Measurements from ENCODE around the gene ZIC2. TPM values are rescaled to one million over a fixed set of nuclear protein-coding genes. Genes with fewer than 3 reads are reported as not detected.

Gene ZIC2
- total and polyA plus RNA-seq, 2 of the 4 experiments (the other 2 are of a cell fraction), result not detected

GRCh38 chr13:99948411-99948810 is 33.2 kb upstream of the ZIC2 start:
- no peak overlapping the region for H2BK20ac ChIP-seq (ENCODE audit: low read depth, low read length)
- H3K9me1 ChIP-seq (ENCODE audit: insufficient read depth, low read length), result no peaks in the 10 kb centered on the region
- no TSS peak for BruUV-seq (replicated peaks)
- H3K4me2 ChIP-seq (ENCODE audit: low read depth, low read length), result no peak overlapping the region
- no peak overlapping the region for H3K23ac ChIP-seq (ENCODE audit: low read depth, low read length)
- dilution Hi-C loops (cut with HindIII; ENCODE audit: low sequenced_read_pairs, unreplicated experiment) (no loop called here), intact Hi-C loops (cut with micrococcal nuclease) (no loop called here), in situ Hi-C loops (cut with MboI; ENCODE audit: low sequenced_read_pairs) (no loop called here)
- H4K5ac ChIP-seq (ENCODE audit: low read depth, low read length), result no peak overlapping the region
- H2BK120ac ChIP-seq (ENCODE audit: low read depth, low read length), result no peak overlapping the region
- no peak overlapping the region for H3K18ac ChIP-seq (ENCODE audit: low read depth, low read length)
- ChIA-PET CTCF (no interaction called here), POLR2A (ENCODE audit: unreplicated experiment) (no interaction called here)
- H2AK9ac ChIP-seq (replicated peaks; ENCODE audit: low read depth, low read length, poor library complexity), result no peak overlapping the region
- no peaks in the 10 kb centered on the region; the same call in 1 of the 2 replicates for H4K20me1 ChIP-seq (ENCODE audit: insufficient read depth, low read length)
- no peak overlapping the region for H2BK15ac ChIP-seq (ENCODE audit: low read depth, low read length)
- no peak overlapping the region for H2AK5ac ChIP-seq (ENCODE audit: low read depth, low read length)
- no peaks in the 10 kb centered on the region for H3K4me1 ChIP-seq (ENCODE audit: control insufficient read depth, insufficient read depth, low read length)
- no peak overlapping the region for H3K9ac ChIP-seq (ENCODE audit: low read depth, low read length)
- TF ChIP-seq NFE2L2 (IDR thresholded peaks at IDR 0.05; ENCODE audit: low read depth, low read length) (no peak), USF2 (IDR thresholded peaks at IDR 0.05; ENCODE audit: low read depth, low read length) (no peak)
- H3K4me3 ChIP-seq (ENCODE audit: insufficient read depth, low read depth, low read length), result no peak overlapping the region
- no peak overlapping the region for H3K14ac ChIP-seq (replicated peaks; ENCODE audit: low read depth, low read length)
- no peak overlapping the region for H3K4ac ChIP-seq (ENCODE audit: low read depth, low read length)
- H3K27ac ChIP-seq (ENCODE audit: insufficient read depth, low read length), result no peak overlapping the region
- peaks cover 51% of the 10 kb centered on the region for H3K27me3 ChIP-seq (ENCODE audit: control insufficient read depth, insufficient read depth, low read length)
- DNase-seq (no peak), ATAC-seq (ENCODE audit: low read depth) (no peak)
- no peak overlapping the region for H4K8ac ChIP-seq (ENCODE audit: low read depth in 2 of 2, low read length in 2 of 2)
- H3K56ac ChIP-seq (ENCODE audit: extremely low read depth, insufficient read depth, low read length), result no peak overlapping the region
- H3K9me3 ChIP-seq (ENCODE audit: control insufficient read depth, insufficient read depth, low read length), result no peaks in the 10 kb centered on the region
- no peaks in the 10 kb centered on the region for H3K79me1 ChIP-seq (ENCODE audit: low read depth in 1 of 2, low read length in 2 of 2)
- H2BK5ac ChIP-seq (ENCODE audit: low read depth, low read length, poor library complexity, severe bottlenecking), result no peak overlapping the region
- H2AFZ ChIP-seq (replicated peaks; ENCODE audit: low read length, poor library complexity), result no peak overlapping the region
- no peak overlapping the region for H4K91ac ChIP-seq (ENCODE audit: insufficient read depth, low read depth, low read length)
- H3K36me3 ChIP-seq (ENCODE audit: control insufficient read depth, insufficient read depth, low read length), result no peaks in the 10 kb centered on the region
- WGBS, 2 experiments (ENCODE audit: extremely low coverage in 2 of 2, insufficient read length in 1 of 2), result 86% methylated on average over 2 of the region's 4 CpGs; no CpG with 5 or more reads in 1 of the 2 experiments

All from IMR-90 (cell line).